ENCODE measurements around the gene TGM3. TPM values are rescaled to one million over a fixed set of nuclear protein-coding genes. Genes with fewer than 3 reads are reported as not detected.

The TGM3 gene
- total and polyA plus RNA-seq, 4 donors: 0.41 to 1.5 (median 0.52) TPM

GRCh38 chr20:2273634-2274302 is 22.0 kb upstream of the TGM3 start:
- H3K27me3 ChIP-seq (ENCODE audit: control insufficient read depth in 3 of 3, insufficient read depth in 3 of 3, low read length in 2 of 3): peaks cover 0 to 7% (median 0%) of the 10 kb centered on the region in 3 donors

GRCh38 chr20:2276015-2276414 is 19.8 kb upstream of the TGM3 start:
- Histone ChIP-seq H3K27me3 (ENCODE audit: control insufficient read depth in 3 of 3, insufficient read depth in 3 of 3, low read length in 2 of 3) (peaks cover 0 to 7% (median 2%) of the 10 kb centered on the region in 3 donors), H3K4me3 (no peak overlapping the region), H3K4me1 (ENCODE audit: control insufficient read depth in 5 of 5, insufficient read depth in 5 of 5, low read length in 5 of 5) (no peaks in the 10 kb centered on the region), H3K36me3 (ENCODE audit: control insufficient read depth in 4 of 4, insufficient read depth in 4 of 4, low read length in 4 of 4) (no peaks in the 10 kb centered on the region), H3K27ac (ENCODE audit: low read depth in 1 of 2, low read length in 1 of 2) (no peak overlapping the region), H3K9ac (ENCODE audit: insufficient read depth in 1 of 2, low read length in 2 of 2) (no peak overlapping the region), H3K9me3 (ENCODE audit: control insufficient read depth in 4 of 4, insufficient read depth in 3 of 4, low read length in 3 of 4) (peaks cover 0 to 5% (median 0%) of the 10 kb centered on the region in 4 donors)
- ATAC-seq (ENCODE audit: insufficient read depth, low FRiP score) (no peak), DNase-seq (no peak)
- no peak for TF ChIP-seq CTCF (IDR thresholded peaks at IDR 0.05; ENCODE audit: control extremely low read depth, extremely low read depth)
- WGBS, 2 donors: 47 to 72% methylated on average over 1 of the region's 1 CpG

More at GRCh38 chr20:2273634-2274302, 22.0 kb upstream of the TGM3 start:
- Histone ChIP-seq H3K36me3 (ENCODE audit: control insufficient read depth in 4 of 4, insufficient read depth in 4 of 4, low read length in 4 of 4) (no peaks in the 10 kb centered on the region), H3K27ac (ENCODE audit: low read depth in 1 of 2, low read length in 1 of 2) (no peak overlapping the region), H3K9ac (ENCODE audit: insufficient read depth in 1 of 2, low read length in 2 of 2) (no peak overlapping the region), H3K9me3 (ENCODE audit: control insufficient read depth in 4 of 4, insufficient read depth in 3 of 4, low read length in 3 of 4) (no peaks in the 10 kb centered on the region), H3K4me1 (ENCODE audit: control insufficient read depth in 5 of 5, insufficient read depth in 5 of 5, low read length in 5 of 5) (no peaks in the 10 kb centered on the region), H3K4me3 (no peak overlapping the region)
- 88 to 98% methylated on average over 7 of the region's 7 CpGs for WGBS, 2 donors
- TF ChIP-seq CTCF (IDR thresholded peaks at IDR 0.05; ENCODE audit: control extremely low read depth, extremely low read depth): no peak
- no peak for ATAC-seq (ENCODE audit: insufficient read depth, low FRiP score)
- no peak for DNase-seq

GRCh38 chr20:2279253-2279779 is 16.5 kb upstream of the TGM3 start:
- H3K9me3 ChIP-seq (ENCODE audit: control insufficient read depth in 4 of 4, insufficient read depth in 3 of 4, low read length in 3 of 4): peaks cover 0 to 5% (median 0%) of the 10 kb centered on the region in 4 donors
- ATAC-seq (ENCODE audit: insufficient read depth, low FRiP score): no peak
- H3K4me1 ChIP-seq (ENCODE audit: control insufficient read depth in 5 of 5, insufficient read depth in 5 of 5, low read length in 5 of 5): no peaks in the 10 kb centered on the region
- 43 to 62% methylated on average over 5 of the region's 5 CpGs for WGBS, 2 donors
- H3K36me3 ChIP-seq (ENCODE audit: control insufficient read depth in 4 of 4, insufficient read depth in 4 of 4, low read length in 4 of 4): no peaks in the 10 kb centered on the region
- no peak for DNase-seq
- H3K27me3 ChIP-seq (ENCODE audit: control insufficient read depth in 3 of 3, insufficient read depth in 3 of 3, low read length in 2 of 3): peaks cover 0 to 4% (median 2%) of the 10 kb centered on the region in 3 donors
- TF ChIP-seq CTCF (IDR thresholded peaks at IDR 0.05; ENCODE audit: control extremely low read depth, extremely low read depth): no peak
- H3K9ac ChIP-seq (ENCODE audit: insufficient read depth in 1 of 2, low read length in 2 of 2): no peak overlapping the region
- no peak overlapping the region for H3K4me3 ChIP-seq
- no peak overlapping the region for H3K27ac ChIP-seq (ENCODE audit: low read depth in 1 of 2, low read length in 1 of 2)
